Skeletal muscle satellite cell (primary cell): ENCODE results near the gene GLOD4.
A peak's percentile ranks its signal among the peaks of the same experiment; 100 is the strongest.
"Not testable (repeated sequence)": the region's sequence is repeated elsewhere in the genome, so short reads cannot be mapped to it uniquely, and the experiment has no call there.

Experiments used
- H3K27me3 ChIP-seq: 2 replicates; pipeline ENCODE4 v1.7.0; 2013; ENCODE audit warnings: low read length; ENCODE audit not compliant: control insufficient read depth, insufficient read depth
- H3K36me3 ChIP-seq: 2 replicates; pipeline ENCODE4 v1.7.0; 2013; ENCODE audit warnings: mild to moderate bottlenecking, control low read depth, low read length; ENCODE audit not compliant: insufficient read depth
- H3K4me1 ChIP-seq: 2 replicates; pipeline ENCODE4 v1.7.0; 2013; ENCODE audit warnings: low read length; ENCODE audit not compliant: control insufficient read depth, insufficient read depth
- H3K4me2 ChIP-seq: 2 replicates; pipeline ENCODE4 v1.7.0; 2013; ENCODE audit warnings: mild to moderate bottlenecking, low read length
- H3K4me3 ChIP-seq: 2 replicates; pipeline ENCODE4 v1.7.0; 2013; ENCODE audit warnings: low read length
- H3K9ac ChIP-seq: 2 replicates; pipeline ENCODE4 v1.7.0; 2013; ENCODE audit warnings: mild to moderate bottlenecking, low read depth, low read length, moderate library complexity
- H3K9me3 ChIP-seq: replicated peaks from 2 replicates; pipeline ENCODE4 v1.7.0; 2013; ENCODE audit warnings: mild to moderate bottlenecking, control low read depth, low read length

GLOD4 gene

DNA sequence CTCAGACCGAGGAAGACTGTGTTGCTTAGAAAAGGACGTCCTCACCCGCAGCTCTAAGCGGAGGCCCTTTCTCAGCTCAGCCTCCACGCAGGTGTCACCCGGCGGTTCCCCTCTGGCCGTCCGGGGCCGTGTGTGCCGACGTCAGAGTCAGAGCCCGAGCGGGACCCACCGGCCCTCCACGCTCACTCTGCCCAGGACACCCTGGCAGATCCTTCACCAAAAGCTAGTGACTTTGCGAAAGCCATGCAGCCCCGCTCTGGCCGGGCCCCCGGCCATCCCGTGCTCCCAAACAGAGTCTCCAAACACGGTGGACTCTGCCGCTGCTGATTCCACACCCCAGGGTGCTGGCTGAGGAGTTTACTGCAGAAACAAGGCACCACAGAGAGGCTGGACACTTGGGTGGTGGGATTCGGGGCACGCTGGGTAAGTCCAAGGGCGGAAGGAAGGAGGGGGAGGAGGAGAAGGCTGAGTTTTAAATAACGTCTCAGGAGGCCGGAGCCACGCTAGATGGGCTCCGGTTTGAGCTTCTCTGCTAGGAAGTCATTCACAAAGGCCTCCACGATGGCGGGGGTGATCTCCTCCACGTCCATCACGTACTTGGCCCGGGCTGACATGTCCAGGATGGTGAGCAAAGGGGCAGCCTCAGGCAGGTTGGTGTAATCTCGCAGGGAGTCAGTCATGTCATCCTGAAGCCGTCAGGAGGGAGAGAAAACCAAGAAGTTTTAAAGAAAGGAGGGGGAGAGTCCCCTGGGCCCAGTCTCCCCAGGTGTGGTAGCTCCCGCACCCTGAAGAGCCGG, 18.6 kb upstream of the GLOD4 start:
- Histone ChIP-seq H3K4me3 (no peak overlapping the region), H3K4me1 (no peaks in the 10 kb centered on the region), H3K36me3 (no peaks in the 10 kb centered on the region), H3K27me3 (no peaks in the 10 kb centered on the region), H3K4me2 (no peak overlapping the region), H3K9ac (no peak overlapping the region), H3K9me3 (no peaks in the 10 kb centered on the region)

DNA sequence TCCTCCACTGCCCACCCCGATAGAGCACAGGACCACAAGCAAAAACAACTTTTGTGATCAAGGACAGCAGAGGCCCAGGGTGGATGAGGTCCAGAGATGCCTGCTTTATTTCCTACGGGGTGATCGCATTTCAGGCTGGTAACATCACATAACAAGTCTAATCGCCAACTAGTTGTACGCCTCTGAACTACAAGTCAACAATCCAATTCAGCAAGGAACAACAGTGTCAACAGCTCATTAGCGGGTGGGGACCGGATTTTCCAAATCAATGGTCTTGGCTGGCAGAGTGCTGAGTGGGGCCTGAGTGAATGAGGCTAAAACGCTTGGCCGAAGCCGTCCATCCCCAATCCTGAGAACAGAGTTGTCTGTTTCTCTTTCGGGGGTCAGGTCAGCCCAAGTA, 17.2 kb upstream of the GLOD4 start:
- Histone ChIP-seq H3K4me3 (no peak overlapping the region), H3K36me3 (no peaks in the 10 kb centered on the region), H3K4me2 (no peak overlapping the region), H3K27me3 (no peaks in the 10 kb centered on the region), H3K9me3 (no peaks in the 10 kb centered on the region), H3K4me1 (peaks cover 9% of the 10 kb centered on the region), H3K9ac (no peak overlapping the region)

- Histone ChIP-seq H3K4me1 (peaks cover 9% of the 10 kb centered on the region), H3K4me3 (no peak overlapping the region), H3K36me3 (no peaks in the 10 kb centered on the region), H3K9ac (no peak overlapping the region), H3K27me3 (no peaks in the 10 kb centered on the region), H3K9me3 (no peaks in the 10 kb centered on the region), H3K4me2 (no peak overlapping the region)
Measured at GRCh38 chr17:798246-798645, 16.2 kb upstream of the GLOD4 start.

DNA sequence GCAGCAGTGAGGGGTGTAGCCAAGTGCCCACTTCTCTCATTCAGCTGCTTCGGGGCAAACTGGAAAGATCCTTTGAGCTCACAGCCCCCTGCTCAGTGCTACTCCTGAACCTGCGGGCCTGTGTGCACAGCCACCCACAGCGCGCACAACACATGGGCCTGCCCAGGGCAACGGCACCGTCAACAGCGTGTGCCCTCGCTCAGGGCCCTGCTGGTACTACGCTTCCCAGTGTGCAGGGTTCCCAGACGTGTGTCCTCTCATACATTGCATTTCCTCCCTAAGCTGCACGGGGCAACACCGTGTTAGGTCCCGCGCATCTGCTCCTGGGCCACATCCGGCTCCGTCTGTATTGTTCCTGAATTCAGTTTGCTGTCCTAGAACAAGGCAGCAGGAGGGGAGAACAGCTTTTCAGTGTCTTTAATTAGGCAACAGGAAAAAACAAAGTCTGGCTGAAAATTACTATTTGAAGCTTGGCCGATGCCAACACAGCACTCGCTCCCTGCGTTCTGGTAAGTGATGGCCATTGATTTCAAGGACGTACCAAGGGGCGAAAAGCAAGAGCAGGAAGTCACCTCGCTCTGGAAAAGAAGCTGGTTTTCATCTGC, 15.3 kb upstream of the GLOD4 start:
- H3K36me3 ChIP-seq = peaks cover 5% of the 10 kb centered on the region
- H3K27me3 ChIP-seq = no peaks in the 10 kb centered on the region
- H3K9me3 ChIP-seq = no peaks in the 10 kb centered on the region
- peaks cover 9% of the 10 kb centered on the region for H3K4me1 ChIP-seq
- H3K9ac ChIP-seq = no peak overlapping the region
- no peak overlapping the region for H3K4me2 ChIP-seq
- H3K4me3 ChIP-seq = no peak overlapping the region

- no peaks in the 10 kb centered on the region for H3K27me3 ChIP-seq
- no peaks in the 10 kb centered on the region for H3K9me3 ChIP-seq
- H3K9ac ChIP-seq = no peak overlapping the region
- H3K4me3 ChIP-seq = no peak overlapping the region
- peaks cover 9% of the 10 kb centered on the region for H3K4me1 ChIP-seq
- peaks cover 12% of the 10 kb centered on the region for H3K36me3 ChIP-seq
- H3K4me2 ChIP-seq = no peak overlapping the region
Measured at GRCh38 chr17:796609-797008, 14.5 kb upstream of the GLOD4 start.

GRCh38 chr17:795721-796120, 13.6 kb upstream of the GLOD4 start:
- H3K4me1 ChIP-seq = peaks cover 9% of the 10 kb centered on the region
- H3K9ac ChIP-seq = no peak overlapping the region
- no peaks in the 10 kb centered on the region for H3K9me3 ChIP-seq
- H3K36me3 ChIP-seq = peaks cover 19% of the 10 kb centered on the region
- H3K4me2 ChIP-seq = no peak overlapping the region
- H3K27me3 ChIP-seq = no peaks in the 10 kb centered on the region
- no peak overlapping the region for H3K4me3 ChIP-seq

DNA sequence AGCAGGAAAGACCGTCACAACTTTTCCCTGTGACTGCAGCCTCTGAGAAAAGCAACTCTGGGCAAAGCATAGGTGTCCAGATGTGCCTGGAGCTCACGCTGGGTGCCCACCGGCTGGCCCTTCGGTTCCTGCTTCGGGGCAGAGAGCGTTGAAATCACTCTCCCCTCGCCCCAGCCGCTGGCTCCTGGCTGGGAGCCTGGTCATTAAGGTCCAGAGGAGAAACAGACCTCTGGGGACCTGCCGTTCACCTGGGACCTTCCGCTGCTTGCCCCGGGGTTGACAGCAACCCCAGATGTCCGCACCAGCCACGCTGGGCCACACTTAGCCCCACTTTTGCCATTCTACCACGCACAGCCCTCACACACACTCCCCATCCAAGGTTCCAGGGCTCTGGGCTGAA, 13.2 kb upstream of the GLOD4 start:
- Histone ChIP-seq H3K36me3 (peaks cover 19% of the 10 kb centered on the region), H3K4me3 (peak overlapping the region; percentile 63), H3K4me1 (peaks cover 9% of the 10 kb centered on the region), H3K9ac (peak overlapping the region; percentile 36), H3K27me3 (no peaks in the 10 kb centered on the region), H3K9me3 (no peaks in the 10 kb centered on the region), H3K4me2 (peak overlapping the region; percentile 83)

- peaks cover 9% of the 10 kb centered on the region for H3K4me1 ChIP-seq
- peaks cover 23% of the 10 kb centered on the region for H3K36me3 ChIP-seq
- H3K9me3 ChIP-seq = no peaks in the 10 kb centered on the region
- no peaks in the 10 kb centered on the region for H3K27me3 ChIP-seq
- peak overlapping the region; percentile 51 for H3K9ac ChIP-seq
- H3K4me3 ChIP-seq = peak overlapping the region; percentile 63
- H3K4me2 ChIP-seq = peak overlapping the region; percentile 83
Measured at GRCh38 chr17:794876-795275, 12.8 kb upstream of the GLOD4 start.

DNA sequence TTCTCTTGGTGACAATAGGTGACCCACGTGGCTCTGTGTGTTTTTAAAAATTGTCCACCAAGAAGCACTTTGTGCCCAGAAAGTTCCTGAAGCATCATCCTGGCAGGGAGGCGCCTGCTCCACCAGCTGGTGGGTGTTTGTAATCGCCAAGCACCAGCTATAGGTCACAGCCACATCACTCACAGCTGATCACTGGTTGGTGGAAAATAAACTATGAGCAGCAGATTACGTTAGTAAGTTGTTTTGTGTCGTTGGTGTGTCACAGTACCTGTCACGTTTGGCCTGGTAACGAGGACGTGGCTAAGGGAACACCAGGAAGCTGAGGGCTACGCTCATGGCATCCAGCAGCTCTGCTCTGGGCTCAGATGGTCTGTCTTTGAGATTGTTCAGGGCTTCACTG, 10.2 kb upstream of the GLOD4 start:
- Histone ChIP-seq H3K9me3 (no peaks in the 10 kb centered on the region), H3K36me3 (peaks cover 43% of the 10 kb centered on the region), H3K4me1 (peaks cover 9% of the 10 kb centered on the region), H3K4me2 (no peak overlapping the region), H3K9ac (no peak overlapping the region), H3K4me3 (no peak overlapping the region), H3K27me3 (no peaks in the 10 kb centered on the region)

GRCh38 chr17:791829-792228, 9.7 kb upstream of the GLOD4 start:
- Histone ChIP-seq H3K27me3 (no peaks in the 10 kb centered on the region), H3K36me3 (peaks cover 43% of the 10 kb centered on the region), H3K4me2 (no peak overlapping the region), H3K9ac (no peak overlapping the region), H3K4me3 (no peak overlapping the region), H3K9me3 (no peaks in the 10 kb centered on the region), H3K4me1 (peaks cover 9% of the 10 kb centered on the region)

DNA sequence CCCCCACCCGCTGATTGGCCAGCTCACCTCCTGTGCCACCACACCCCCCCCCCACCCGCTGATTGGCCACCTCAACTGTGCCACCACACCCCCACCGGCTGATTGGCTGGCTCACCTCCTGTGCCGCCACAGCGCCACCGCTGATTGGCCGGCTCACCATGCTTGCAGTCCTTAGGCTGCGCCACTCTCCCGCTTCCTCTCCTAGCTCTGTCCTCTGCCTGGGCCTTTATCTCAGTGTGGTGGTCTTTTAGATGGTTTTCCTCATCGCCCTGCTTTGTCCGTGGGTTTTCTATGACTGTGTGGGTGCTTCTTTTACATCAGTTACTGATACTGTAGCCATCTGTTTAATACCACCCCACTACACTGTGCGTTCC, 8.8 kb upstream of the GLOD4 start:
- H3K4me1 ChIP-seq, H3K4me2 ChIP-seq, H3K9me3 ChIP-seq, H3K9ac ChIP-seq, H3K4me3 ChIP-seq, H3K27me3 ChIP-seq: not testable (repeated sequence)
- H3K36me3 ChIP-seq = peaks cover 43% of the 10 kb centered on the region
